ENCODE data around the gene EPN2. TPM values are rescaled to one million over a fixed set of nuclear protein-coding genes. Genes with fewer than 3 reads are reported as not detected.

The EPN2 gene
- polyA plus RNA-seq, 1 donor (not counting 4 experiments of a cell fraction or from before 2014, with no cell fraction given): 30.2 TPM

DNA sequence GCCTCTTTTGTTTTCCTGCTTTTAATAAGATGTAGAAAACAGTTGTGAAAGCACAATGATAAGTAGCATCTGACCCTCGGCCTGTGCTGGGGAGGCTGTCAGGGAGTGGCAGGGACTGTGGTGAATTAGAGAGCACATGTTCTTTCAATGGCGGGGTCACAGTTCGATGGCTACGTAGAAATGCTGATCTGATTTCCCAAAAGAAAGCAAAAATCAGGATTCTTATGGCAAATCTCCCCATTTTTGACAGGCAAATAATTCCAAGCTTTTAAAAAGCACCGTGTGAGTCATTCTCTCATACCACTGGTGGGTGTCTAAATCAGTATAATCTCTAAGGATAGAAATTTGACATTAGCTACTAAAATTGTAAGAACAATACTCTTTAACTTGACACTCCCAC is 137.0 kb downstream of the EPN2 start:
- no peak for FAIRE-seq
- Histone ChIP-seq H4K20me1 (ENCODE audit: control insufficient read depth, extremely low read depth, insufficient read depth, low read length) (no peaks in the 10 kb centered on the region), H3K9me1 (ENCODE audit: control insufficient read depth, extremely low read depth, insufficient read depth, low read length) (no peaks in the 10 kb centered on the region), H3K36me3 (ENCODE audit: control insufficient read depth in 2 of 2, extremely low read depth in 1 of 2, insufficient read depth in 2 of 2, low read length in 2 of 2) (no peaks in the 10 kb centered on the region), H3K4me1 (ENCODE audit: control insufficient read depth, extremely low read depth, insufficient read depth, low read length) (peaks cover 4% of the 10 kb centered on the region), H3K9ac (ENCODE audit: control insufficient read depth, extremely low read depth, insufficient read depth, low read length) (no peak overlapping the region), H3K79me2 (ENCODE audit: control insufficient read depth, insufficient read depth, low read length) (peaks cover 6% of the 10 kb centered on the region), H3K27me3 (ENCODE audit: control insufficient read depth, extremely low read depth, insufficient read depth, low read length) (no peaks in the 10 kb centered on the region), H3K4me2 (ENCODE audit: control insufficient read depth, extremely low read depth, insufficient read depth, low read depth, low read length) (no peak overlapping the region), H3K9me3 (ENCODE audit: control insufficient read depth, low read depth, low read length) (no peaks in the 10 kb centered on the region), H2AFZ (ENCODE audit: control insufficient read depth, low read length) (no peak overlapping the region), H3K27ac (ENCODE audit: control insufficient read depth, insufficient read depth, low read length) (no peak overlapping the region), H3K4me3 (ENCODE audit: control insufficient read depth in 2 of 3, extremely low read depth in 1 of 3, insufficient read depth in 2 of 3, low read depth in 1 of 3, low read length in 3 of 3) (no peak overlapping the region)
- no peak for DNase-seq (ENCODE audit: low read depth, low spot score)
- dilution Hi-C loops (cut with MboI; ENCODE audit: extremely low pct_ligation_motif_present, low sequenced_read_pairs): loop anchor here (25.0 kb wide), 1 partner anchor 288 kb away; no protein-coding TSS in a partner anchor
- no peak for TF ChIP-seq EZH2 (IDR thresholded peaks at IDR 0.05; ENCODE audit: low read length)
- TF ChIP-seq, protein P1, sequence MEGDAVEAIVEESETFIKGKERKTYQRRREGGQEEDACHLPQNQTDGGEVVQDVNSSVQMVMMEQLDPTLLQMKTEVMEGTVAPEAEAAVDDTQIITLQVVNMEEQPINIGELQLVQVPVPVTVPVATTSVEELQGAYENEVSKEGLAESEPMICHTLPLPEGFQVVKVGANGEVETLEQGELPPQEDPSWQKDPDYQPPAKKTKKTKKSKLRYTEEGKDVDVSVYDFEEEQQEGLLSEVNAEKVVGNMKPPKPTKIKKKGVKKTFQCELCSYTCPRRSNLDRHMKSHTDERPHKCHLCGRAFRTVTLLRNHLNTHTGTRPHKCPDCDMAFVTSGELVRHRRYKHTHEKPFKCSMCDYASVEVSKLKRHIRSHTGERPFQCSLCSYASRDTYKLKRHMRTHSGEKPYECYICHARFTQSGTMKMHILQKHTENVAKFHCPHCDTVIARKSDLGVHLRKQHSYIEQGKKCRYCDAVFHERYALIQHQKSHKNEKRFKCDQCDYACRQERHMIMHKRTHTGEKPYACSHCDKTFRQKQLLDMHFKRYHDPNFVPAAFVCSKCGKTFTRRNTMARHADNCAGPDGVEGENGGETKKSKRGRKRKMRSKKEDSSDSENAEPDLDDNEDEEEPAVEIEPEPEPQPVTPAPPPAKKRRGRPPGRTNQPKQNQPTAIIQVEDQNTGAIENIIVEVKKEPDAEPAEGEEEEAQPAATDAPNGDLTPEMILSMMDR (optimal IDR thresholded peaks at IDR 0.05 in 1 of 3, IDR thresholded peaks at IDR 0.05 in 1 of 3, conservative IDR thresholded peaks at IDR 0.05 in 1 of 3; ENCODE audit: extremely low read depth in 1 of 3, insufficient read depth in 2 of 3, low read length in 3 of 3): no peak

DNA sequence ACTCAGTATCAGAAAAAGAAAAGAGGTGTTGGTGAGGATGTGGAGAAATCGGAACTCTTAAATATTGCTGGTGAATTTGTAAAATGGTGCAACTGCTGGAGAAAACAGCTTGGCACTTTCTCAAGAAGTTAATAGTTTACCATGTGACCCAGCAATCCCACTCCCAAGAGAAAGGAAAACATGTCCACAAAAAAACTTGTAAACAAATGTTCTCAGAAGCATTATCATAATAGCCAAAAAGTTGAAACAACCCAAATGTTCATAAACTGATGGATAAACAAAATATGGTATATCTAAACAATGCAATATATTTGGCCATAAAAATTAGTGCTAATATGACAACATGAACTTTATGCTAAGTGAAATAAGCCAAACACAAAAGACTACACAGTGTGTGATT is 138.6 kb downstream of the EPN2 start:
- Histone ChIP-seq H3K9me1 (ENCODE audit: control insufficient read depth, extremely low read depth, insufficient read depth, low read length) (peaks cover 3% of the 10 kb centered on the region), H3K79me2 (ENCODE audit: control insufficient read depth, insufficient read depth, low read length) (peaks cover 18% of the 10 kb centered on the region), H3K9ac (ENCODE audit: control insufficient read depth, extremely low read depth, insufficient read depth, low read length) (no peak overlapping the region), H3K4me3 (ENCODE audit: control insufficient read depth in 2 of 3, extremely low read depth in 1 of 3, insufficient read depth in 2 of 3, low read depth in 1 of 3, low read length in 3 of 3) (no peak overlapping the region), H4K20me1 (ENCODE audit: control insufficient read depth, extremely low read depth, insufficient read depth, low read length) (no peaks in the 10 kb centered on the region), H3K27ac (ENCODE audit: control insufficient read depth, insufficient read depth, low read length) (no peak overlapping the region), H3K4me1 (ENCODE audit: control insufficient read depth, extremely low read depth, insufficient read depth, low read length) (peaks cover 11% of the 10 kb centered on the region), H3K9me3 (ENCODE audit: control insufficient read depth, low read depth, low read length) (no peaks in the 10 kb centered on the region), H3K27me3 (ENCODE audit: control insufficient read depth, extremely low read depth, insufficient read depth, low read length) (no peaks in the 10 kb centered on the region), H3K36me3 (ENCODE audit: control insufficient read depth in 2 of 2, extremely low read depth in 1 of 2, insufficient read depth in 2 of 2, low read length in 2 of 2) (peaks cover 9 to 15% of the 10 kb centered on the region in 2 experiments), H2AFZ (ENCODE audit: control insufficient read depth, low read length) (no peak overlapping the region), H3K4me2 (ENCODE audit: control insufficient read depth, extremely low read depth, insufficient read depth, low read depth, low read length) (no peak overlapping the region)
- TF ChIP-seq EZH2 (IDR thresholded peaks at IDR 0.05; ENCODE audit: low read length): no peak
- TF ChIP-seq, protein P1 (optimal IDR thresholded peaks at IDR 0.05 in 1 of 3, IDR thresholded peaks at IDR 0.05 in 1 of 3, conservative IDR thresholded peaks at IDR 0.05 in 1 of 3; ENCODE audit: extremely low read depth in 1 of 3, insufficient read depth in 2 of 3, low read length in 3 of 3): no peak
- DNase-seq (ENCODE audit: low read depth, low spot score): no peak
- no peak for FAIRE-seq
- dilution Hi-C loops (cut with MboI; ENCODE audit: extremely low pct_ligation_motif_present, low sequenced_read_pairs): no loop called here

Data from keratinocyte (primary cell).